ENCODE results near the gene MMP28.

Gene MMP28

GRCh38 chr17:35825206-35825605 lies 29.8 kb upstream of the MMP28 start:
- Histone ChIP-seq H4K20me1 (ENCODE audit: insufficient read depth, low read length) (no peaks in the 10 kb centered on the region; the same call in 1 of the 2 replicates), H2AFZ (ENCODE audit: low read length) (no peak overlapping the region)

GRCh38 chr17:35821308-35821707 lies 25.9 kb upstream of the MMP28 start:
- no peak overlapping the region for H3K4me3 ChIP-seq (ENCODE audit: low read depth, low read length, poor library complexity, severe bottlenecking)
- H3K9me3 ChIP-seq (ENCODE audit: low read length), result no peaks in the 10 kb centered on the region
- no peaks in the 10 kb centered on the region for H3K27me3 ChIP-seq (ENCODE audit: insufficient read depth, low read length)
- H3F3A ChIP-seq (ENCODE audit: insufficient read depth, low read length), result no peaks in the 10 kb centered on the region
- no peaks in the 10 kb centered on the region for H3K4me1 ChIP-seq (ENCODE audit: insufficient read depth, low read length, severe bottlenecking)
- peaks cover 3% of the 10 kb centered on the region; the same call in 1 of the 2 replicates for H4K20me1 ChIP-seq (ENCODE audit: insufficient read depth, low read length)
- TF ChIP-seq EZH2 (IDR thresholded peaks at IDR 0.05; ENCODE audit: borderline replicate concordance, low read length) (no peak), CTCF (IDR thresholded peaks at IDR 0.05; ENCODE audit: low read length) (no peak)
- H3K79me2 ChIP-seq (ENCODE audit: insufficient read depth, low read length), result peaks cover 38% of the 10 kb centered on the region
- H3K4me2 ChIP-seq (ENCODE audit: low read length), result no peak overlapping the region
- H2AFZ ChIP-seq (ENCODE audit: low read length), result no peak overlapping the region
- no peak overlapping the region for H3K9ac ChIP-seq (ENCODE audit: low read length)
- no peaks in the 10 kb centered on the region for H3K9me2 ChIP-seq (ENCODE audit: low read depth, low read length)
- peaks cover 100% of the 10 kb centered on the region for H3K36me3 ChIP-seq (ENCODE audit: insufficient read depth, low read length)
- H3K27ac ChIP-seq (ENCODE audit: low read depth, low read length, poor library complexity, severe bottlenecking), result no peak overlapping the region

More at GRCh38 chr17:35825206-35825605, 29.8 kb upstream of the MMP28 start:
- no peaks in the 10 kb centered on the region for H3K9me3 ChIP-seq (ENCODE audit: low read length)
- no peak overlapping the region for H3K9ac ChIP-seq (ENCODE audit: low read length)
- no peaks in the 10 kb centered on the region for H3K27me3 ChIP-seq (ENCODE audit: insufficient read depth, low read length)
- H3K4me2 ChIP-seq (ENCODE audit: low read length), result no peak overlapping the region
- no peaks in the 10 kb centered on the region for H3K9me2 ChIP-seq (ENCODE audit: low read depth, low read length)
- H3K27ac ChIP-seq (ENCODE audit: low read depth, low read length, poor library complexity, severe bottlenecking), result no peak overlapping the region
- no peaks in the 10 kb centered on the region for H3F3A ChIP-seq (ENCODE audit: insufficient read depth, low read length)
- H3K4me3 ChIP-seq (ENCODE audit: low read depth, low read length, poor library complexity, severe bottlenecking), result no peak overlapping the region
- peaks cover 89% of the 10 kb centered on the region for H3K36me3 ChIP-seq (ENCODE audit: insufficient read depth, low read length)
- no peaks in the 10 kb centered on the region for H3K4me1 ChIP-seq (ENCODE audit: insufficient read depth, low read length, severe bottlenecking)
- peaks cover 1% of the 10 kb centered on the region; the same call in 1 of the 2 replicates for H3K79me2 ChIP-seq (ENCODE audit: insufficient read depth, low read length)
- TF ChIP-seq EZH2 (IDR thresholded peaks at IDR 0.05; ENCODE audit: borderline replicate concordance, low read length) (no peak), CTCF (IDR thresholded peaks at IDR 0.05; ENCODE audit: low read length) (no peak)

- no peaks in the 10 kb centered on the region for H3K9me3 ChIP-seq (ENCODE audit: low read length)
- H3F3A ChIP-seq (ENCODE audit: insufficient read depth, low read length), result no peaks in the 10 kb centered on the region
- no peak overlapping the region for H3K4me3 ChIP-seq (ENCODE audit: low read depth, low read length, poor library complexity, severe bottlenecking)
- H3K4me2 ChIP-seq (ENCODE audit: low read length), result no peak overlapping the region
- H3K9me2 ChIP-seq (ENCODE audit: low read depth, low read length), result no peaks in the 10 kb centered on the region
- TF ChIP-seq EZH2 (IDR thresholded peaks at IDR 0.05; ENCODE audit: borderline replicate concordance, low read length), result no peak
- no peak for TF ChIP-seq CTCF (IDR thresholded peaks at IDR 0.05; ENCODE audit: low read length)
- H4K20me1 ChIP-seq (ENCODE audit: insufficient read depth, low read length), result peaks cover 3% of the 10 kb centered on the region; the same call in 1 of the 2 replicates
- H3K27me3 ChIP-seq (ENCODE audit: insufficient read depth, low read length), result no peaks in the 10 kb centered on the region
- no peak overlapping the region for H2AFZ ChIP-seq (ENCODE audit: low read length)
- peaks cover 97% of the 10 kb centered on the region for H3K36me3 ChIP-seq (ENCODE audit: insufficient read depth, low read length)
- H3K9ac ChIP-seq (ENCODE audit: low read length), result no peak overlapping the region
- H3K27ac ChIP-seq (ENCODE audit: low read depth, low read length, poor library complexity, severe bottlenecking), result no peak overlapping the region
- peaks cover 56% of the 10 kb centered on the region for H3K79me2 ChIP-seq (ENCODE audit: insufficient read depth, low read length)
- no peaks in the 10 kb centered on the region for H3K4me1 ChIP-seq (ENCODE audit: insufficient read depth, low read length, severe bottlenecking)
Measured at GRCh38 chr17:35819455-35819854, 24.0 kb upstream of the MMP28 start.
